Measurements from ENCODE around the gene PLS3.
"Not testable (repeated sequence)": the region's sequence is repeated elsewhere in the genome, so short reads cannot be mapped to it uniquely, and the experiment has no call there.

The PLS3 gene

DNA sequence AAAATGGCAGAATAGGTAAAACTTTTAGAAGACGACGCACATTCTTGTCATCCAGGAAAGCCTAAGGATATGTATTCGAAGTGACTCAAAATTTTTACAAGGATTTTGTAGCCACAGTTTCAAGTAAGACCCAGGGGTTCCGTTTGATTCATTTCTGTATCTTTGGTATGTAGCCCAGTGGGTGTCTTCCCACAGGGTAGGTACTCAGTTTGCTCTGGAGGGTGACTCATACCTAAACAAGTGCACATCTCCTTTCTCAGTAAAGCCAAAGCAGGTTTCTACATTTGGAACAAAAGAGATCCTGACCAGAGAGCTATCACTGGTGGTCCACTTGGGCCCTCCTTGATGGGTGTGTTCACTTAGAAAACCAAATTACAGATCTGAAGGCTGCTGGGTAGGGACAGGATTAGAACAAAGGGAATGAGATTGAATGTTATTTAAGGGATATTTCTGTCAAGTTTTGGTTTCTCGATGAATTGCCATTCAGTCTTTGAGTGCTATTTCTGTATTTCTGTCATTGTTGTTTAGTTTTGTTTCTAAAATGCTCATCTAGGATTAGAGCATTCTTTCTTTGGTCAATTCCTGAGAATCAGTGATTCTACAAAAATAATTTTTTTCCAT lies 56.1 kb downstream of the PLS3 start:
- no peak for DNase-seq

GRCh38 chrX:115622534-115622933 lies 61.6 kb downstream of the PLS3 start:
- DNase-seq: no peak

GRCh38 chrX:115624916-115625315 lies 63.9 kb downstream of the PLS3 start:
- no peak for DNase-seq

GRCh38 chrX:115625572-115626301 lies 64.8 kb downstream of the PLS3 start:
- no peak for DNase-seq

- no peak for DNase-seq
These were observed 69.2 kb downstream of the PLS3 start for GRCh38 chrX:115630204-115630603.

DNA sequence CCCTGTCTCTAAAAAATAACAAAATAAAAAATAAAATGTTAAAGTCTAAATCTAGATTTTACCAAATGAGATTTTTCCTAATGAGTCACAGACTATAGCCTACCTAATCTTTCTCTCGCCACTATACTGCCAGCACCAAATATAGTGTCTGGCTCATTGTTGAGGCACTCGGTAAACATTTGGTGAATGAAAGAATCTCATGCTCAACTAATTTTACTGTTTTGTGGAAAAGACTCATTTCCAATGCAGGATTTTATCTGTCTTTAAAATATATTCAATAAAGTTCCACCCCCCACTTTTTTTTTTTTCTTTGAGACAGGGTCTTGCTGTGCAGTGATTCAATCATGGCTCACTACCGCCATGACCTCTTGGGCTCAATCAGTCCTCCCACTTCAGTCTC lies 71.5 kb downstream of the PLS3 start:
- DNase-seq: no peak

- not testable (repeated sequence) for DNase-seq
These were observed 72.4 kb downstream of the PLS3 start for GRCh38 chrX:115633397-115633796.

DNA sequence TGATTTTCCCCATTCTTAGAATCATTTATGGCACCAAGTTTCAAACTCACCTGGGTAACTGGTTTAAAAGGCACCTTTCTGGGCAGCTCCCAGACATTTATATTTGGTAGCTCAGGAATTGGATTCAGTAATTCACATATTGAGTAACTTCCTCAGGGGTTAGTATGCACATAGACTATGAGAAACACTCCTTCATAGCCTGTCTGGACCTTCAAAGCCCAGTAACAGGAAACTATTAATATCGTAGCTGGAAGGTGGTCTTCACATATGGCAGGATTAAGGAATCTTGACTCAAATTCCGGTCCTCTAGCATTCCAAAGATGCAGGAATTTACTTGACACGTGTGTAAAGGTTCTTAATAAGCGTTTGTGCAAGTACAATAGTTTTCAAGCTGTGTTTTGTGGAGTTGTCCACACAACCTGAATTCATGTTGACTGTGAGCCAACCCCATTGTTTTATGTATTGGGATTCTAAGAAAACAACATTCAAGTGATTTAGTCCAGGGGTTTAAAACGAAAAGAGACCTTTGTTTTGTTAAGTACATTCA lies 78.4 kb downstream of the PLS3 start:
- DNase-seq: no peak

- no peak for DNase-seq
These were observed 81.3 kb downstream of the PLS3 start for GRCh38 chrX:115642311-115642710.

- peak; percentile 28 for DNase-seq
These were observed 82.0 kb downstream of the PLS3 start for GRCh38 chrX:115642895-115643530.

- DNase-seq: not testable (repeated sequence)
These were observed 83.4 kb downstream of the PLS3 start for GRCh38 chrX:115644397-115644796.

DNA sequence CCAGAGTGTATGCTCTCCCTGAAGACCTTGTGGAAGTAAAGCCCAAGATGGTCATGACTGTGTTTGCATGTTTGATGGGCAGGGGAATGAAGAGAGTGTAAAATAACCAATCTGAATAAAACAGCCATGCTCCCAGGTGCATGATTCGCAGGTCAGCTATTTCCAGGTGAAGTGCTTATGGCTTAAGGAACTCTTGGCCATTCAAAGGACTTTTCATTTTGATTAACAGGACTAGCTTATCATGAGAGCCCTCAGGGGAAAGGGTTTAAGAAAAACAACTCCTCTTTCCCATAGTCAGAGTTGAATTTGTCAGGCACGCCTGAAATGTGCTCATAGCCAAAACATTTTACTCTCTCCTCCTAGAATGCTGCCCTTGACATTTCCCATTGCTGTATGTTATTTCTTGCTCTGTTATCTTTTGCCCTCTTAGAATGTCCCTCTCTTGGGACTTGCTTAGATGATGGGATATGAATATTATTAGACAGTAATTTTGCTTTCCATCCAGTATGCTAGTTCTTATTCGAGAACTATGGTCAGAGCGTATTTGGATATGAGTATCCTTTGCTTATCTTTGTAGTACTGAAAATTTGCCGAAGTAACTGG lies 88.6 kb downstream of the PLS3 start:
- DNase-seq: no peak

DNA sequence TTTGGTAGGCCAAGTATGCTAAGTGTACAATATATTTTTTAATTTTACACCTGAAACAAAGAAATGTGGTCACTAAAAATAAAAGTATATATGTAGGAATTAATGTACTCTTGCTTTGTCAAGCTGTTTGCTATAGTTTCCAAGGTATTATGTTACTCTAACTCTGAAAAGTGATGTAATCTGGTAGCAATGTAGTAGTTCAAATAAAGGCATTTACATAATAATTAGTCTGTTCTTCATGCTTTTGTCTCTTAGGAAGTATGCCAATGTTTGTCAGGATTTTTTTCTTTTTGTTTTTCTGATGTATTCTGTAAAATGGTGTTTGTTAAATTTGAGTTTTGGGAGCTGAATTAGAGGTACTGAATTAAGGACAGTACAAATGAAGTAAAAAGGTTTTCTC lies 89.5 kb downstream of the PLS3 start:
- DNase-seq: no peak

DNA sequence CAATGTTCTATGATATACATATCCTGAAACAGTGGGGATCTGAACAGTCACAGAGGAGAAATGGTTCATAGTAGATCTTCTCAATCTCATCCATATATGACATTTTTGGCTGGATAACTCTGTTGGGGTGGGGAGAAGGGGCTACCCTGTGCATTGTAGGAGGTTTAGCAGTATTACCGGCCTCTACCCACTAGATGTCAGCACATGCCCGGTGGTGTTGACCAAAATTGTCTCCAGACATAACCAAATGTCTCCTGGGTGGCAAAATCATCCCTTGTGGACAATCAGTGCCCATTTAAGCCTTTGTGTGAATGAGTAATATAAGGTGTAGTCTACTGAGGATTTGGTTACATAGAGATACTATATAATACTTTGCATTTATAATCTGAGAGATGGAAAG lies 89.9 kb downstream of the PLS3 start:
- no peak for DNase-seq

DNA sequence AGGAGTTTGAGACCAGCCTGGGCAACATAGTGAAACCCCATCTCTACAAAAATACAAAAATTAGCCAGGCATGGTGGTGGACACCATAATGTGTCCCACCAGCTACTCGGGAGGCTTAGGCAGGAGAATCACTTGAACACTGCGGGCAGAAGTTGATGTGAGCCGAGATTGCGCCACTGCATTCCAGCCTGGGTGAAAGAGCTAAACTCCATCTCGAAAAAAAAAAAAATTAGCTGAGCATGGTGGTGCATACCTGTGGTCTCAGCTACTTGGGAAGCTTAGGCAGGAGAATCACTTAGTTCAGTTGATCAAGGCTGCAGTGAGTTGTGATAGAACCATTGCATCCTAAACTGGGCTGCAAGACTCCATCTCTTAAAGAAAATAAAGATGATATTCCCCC lies 91.2 kb downstream of the PLS3 start:
- DNase-seq: no peak

DNA sequence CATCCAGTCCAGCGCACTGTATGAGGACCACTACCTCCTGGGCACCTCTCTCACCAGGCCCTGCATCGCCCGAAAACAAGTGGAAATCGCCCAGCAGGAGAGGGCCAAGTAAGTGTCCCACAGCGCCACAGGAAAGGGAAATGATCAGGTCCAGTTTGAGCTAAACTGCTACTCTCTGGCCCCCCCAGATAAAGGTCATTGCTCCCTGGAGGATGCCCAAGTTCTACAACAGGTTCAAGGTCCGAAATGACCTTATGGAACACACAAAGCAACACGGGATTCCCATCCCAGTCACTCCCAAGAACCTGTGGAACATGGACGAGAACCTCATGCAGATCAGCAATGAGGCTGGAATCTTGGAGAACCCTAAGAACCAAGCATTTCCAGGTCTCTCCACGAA lies 104.1 kb downstream of the PLS3 start:
- no peak for DNase-seq

GRCh38 chrX:115679460-115679859 lies 118.5 kb downstream of the PLS3 start:
- no peak for DNase-seq

DNA sequence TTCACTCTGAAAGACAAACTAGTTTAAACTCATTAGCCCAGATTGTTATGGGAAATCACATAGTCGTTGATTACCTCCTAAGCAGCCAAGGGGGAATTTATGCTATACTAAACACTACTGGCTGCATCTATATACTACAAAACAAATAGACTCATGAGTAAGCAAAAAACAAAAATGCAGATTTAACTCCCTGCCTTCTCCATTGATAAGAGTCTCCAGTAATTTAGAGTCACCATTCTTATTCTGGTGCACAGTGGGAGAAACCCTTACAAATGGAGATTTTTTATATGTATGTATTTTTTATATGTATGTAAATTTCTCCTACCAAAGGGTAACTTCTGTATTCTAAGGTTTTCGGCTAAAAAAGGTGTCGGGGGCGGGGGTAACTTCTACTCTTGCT lies 126.6 kb downstream of the PLS3 start:
- DNase-seq: no peak

GRCh38 chrX:115689931-115690330 lies 129.0 kb downstream of the PLS3 start:
- no peak for DNase-seq

DNA sequence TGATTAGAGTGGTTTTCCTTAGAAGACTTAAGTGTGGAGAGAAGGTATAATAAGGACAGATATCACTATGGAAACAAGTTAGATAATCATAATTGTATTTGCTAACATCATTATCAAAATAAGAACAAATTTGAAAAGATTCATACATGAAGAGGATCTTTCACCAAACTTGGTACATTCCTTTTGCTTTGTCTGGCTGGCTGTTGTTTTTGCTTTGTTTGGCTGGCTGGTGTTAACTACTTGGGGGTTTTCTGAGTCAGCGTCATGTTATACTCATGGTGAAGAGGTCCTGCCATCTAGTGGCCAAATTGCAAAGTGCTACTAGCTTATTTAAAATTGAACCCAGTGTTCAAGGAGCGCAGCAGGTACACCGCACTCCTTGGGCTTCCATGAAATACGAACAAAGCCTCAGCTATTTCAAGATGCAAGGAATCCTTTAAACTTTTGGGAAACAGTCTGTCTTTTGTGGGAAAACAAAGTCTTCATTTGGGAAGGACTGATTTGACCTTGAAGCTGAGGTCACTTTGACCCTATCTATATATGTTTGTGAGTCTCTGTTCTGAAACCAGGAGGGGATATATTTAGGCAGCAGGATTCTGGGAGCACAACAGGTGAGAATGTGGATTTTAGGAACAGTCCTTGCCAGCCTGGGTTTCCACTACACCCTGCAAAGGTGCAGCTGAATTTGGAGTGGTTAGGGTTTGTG lies 129.7 kb downstream of the PLS3 start:
- DNase-seq: peak; percentile 50

DNA sequence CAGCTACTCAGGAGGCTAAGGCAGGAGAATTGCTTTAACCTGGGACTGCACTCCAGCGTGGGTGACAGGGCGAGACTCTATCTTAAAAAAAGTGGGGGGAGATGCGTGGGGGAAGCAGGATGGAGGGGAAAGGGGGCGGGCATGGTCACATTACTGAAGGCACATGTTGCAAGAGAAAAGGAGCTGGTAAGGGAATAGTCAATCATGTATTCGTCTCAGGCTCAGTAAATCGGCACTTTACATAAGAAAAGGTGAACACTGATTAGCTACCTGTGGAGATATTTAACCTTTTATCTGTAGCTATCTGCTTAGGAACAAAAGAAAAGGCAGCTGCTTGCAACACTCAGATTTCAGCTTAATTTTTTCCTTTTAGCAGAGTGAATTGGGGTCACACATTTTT lies 132.5 kb downstream of the PLS3 start:
- DNase-seq: no peak

GRCh38 chrX:115694028-115694427 lies 133.1 kb downstream of the PLS3 start:
- DNase-seq: no peak

DNA sequence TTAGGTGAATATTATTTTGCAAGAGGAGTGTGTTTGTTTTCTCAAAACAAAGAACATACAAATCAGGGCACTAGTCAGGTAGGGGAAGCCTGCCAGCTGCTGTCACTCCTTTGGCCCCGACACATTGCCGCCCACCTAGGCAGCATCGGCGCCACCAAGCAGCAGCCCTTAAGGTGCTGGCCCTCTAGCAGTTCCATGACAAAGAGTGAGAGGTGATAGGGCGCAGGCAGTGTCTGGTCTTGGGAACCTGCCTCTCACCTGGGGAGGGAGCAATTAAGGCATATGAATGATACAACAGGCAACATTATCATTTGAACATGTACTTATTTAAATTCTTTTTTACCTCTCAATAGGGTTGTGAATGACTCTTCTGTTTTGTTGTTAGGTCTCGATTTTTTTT lies 135.1 kb downstream of the PLS3 start:
- DNase-seq: no peak
